Adrenal gland (tissue), 5 donors: ENCODE results near the gene RNF112.

Source experiments
- CTCF ChIP-seq, 6 experiments: fragments of 450-650 bp in 4 of 6; fragments of 200-600 bp in 2 of 6; sonication (generic) in 1 of 6; IDR thresholded peaks; 1 replicate in 5 of 6; 2 replicates in 1 of 6; pipeline versions ENCODE4 v1.5.1 to v1.8.0; 2016 to 2021; ENCODE audit warnings: antibody characterized with exemption in 6 of 6, mild to moderate bottlenecking in 2 of 6, moderate library complexity in 1 of 6
- POLR2A ChIP-seq, 2 donors: fragments of 450-650 bp; IDR thresholded peaks; one replicate each; pipeline ENCODE4 v1.6.1; 2017; ENCODE audit warnings: antibody characterized with exemption in 2 of 2, mild to moderate bottlenecking in 2 of 2, moderate library complexity in 1 of 2
- donor health status: DM: no; HTN: no; CAD: no.

GRCh38 chr17:19365499-19365817 lies 45.6 kb upstream of the RNF112 start:
- TF ChIP-seq CTCF (IDR thresholded peaks at IDR 0.05), result no peak
- TF ChIP-seq POLR2A (IDR thresholded peaks at IDR 0.05), result no peak
